ENCODE results near the gene CEBPZOS.

Gene CEBPZOS

GRCh38 chr2:37196320-37197195, at the start of gene CEBPZOS:
Gene CEBPZOS (plus strand): TSS chr2:37196496. CDS start chr2:37199705, 3,209 bp downstream.
- H3K4me3 ChIP-seq (ENCODE audit: insufficient read length, low read depth) = peak within 1 kb of the TSS; percentile 95
- no peaks in the 10 kb centered on the region for H3K4me1 ChIP-seq (ENCODE audit: insufficient read depth, insufficient read length)
- peaks cover 10% of the 10 kb centered on the region for H3K36me3 ChIP-seq (ENCODE audit: insufficient read depth, insufficient read length, low read length)
- H3K27me3 ChIP-seq (ENCODE audit: insufficient read depth, insufficient read length) = no peaks in the 10 kb centered on the region
- DNase-seq (ENCODE audit: low read depth, low spot score) = peak; percentile 63
- H3K9ac ChIP-seq (ENCODE audit: insufficient read length, low read depth) = peak within 1 kb of the TSS; percentile 94
- no peak for TF ChIP-seq YY1 (IDR thresholded peaks at IDR 0.05; ENCODE audit: insufficient read depth, insufficient read length)
- no peak for TF ChIP-seq SUZ12 (IDR thresholded peaks at IDR 0.05; ENCODE audit: extremely low read depth, insufficient read depth, insufficient read length)
- TF ChIP-seq ZNF274 (IDR thresholded peaks at IDR 0.05; ENCODE audit: low read depth, low read length) = no peak
- no peaks in the 10 kb centered on the region for H3K9me3 ChIP-seq (ENCODE audit: insufficient read depth, low read length)

DNA sequence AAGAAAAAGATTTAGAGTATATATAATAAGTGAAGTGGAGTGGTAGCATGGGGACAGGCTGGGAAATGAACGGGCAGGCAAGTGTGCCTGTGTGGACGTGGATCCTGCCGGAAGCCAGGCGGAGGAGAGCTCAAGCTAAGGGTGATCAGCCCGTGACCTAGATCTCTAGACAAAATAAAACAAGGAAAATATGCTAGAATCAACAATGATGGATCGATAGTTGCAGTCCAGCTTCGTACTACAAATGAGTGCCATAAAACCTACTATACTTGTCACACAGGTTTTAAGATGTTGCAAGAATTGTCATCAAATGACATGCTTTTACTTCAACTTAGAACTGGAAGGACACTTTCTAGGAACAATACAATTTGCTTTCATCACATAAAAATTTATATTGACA, 48.0 kb upstream of the CEBPZOS start:
- H3K27me3 ChIP-seq (ENCODE audit: insufficient read depth, insufficient read length) = no peaks in the 10 kb centered on the region
- no peaks in the 10 kb centered on the region for H3K9me3 ChIP-seq (ENCODE audit: insufficient read depth, low read length)
- TF ChIP-seq YY1 (IDR thresholded peaks at IDR 0.05; ENCODE audit: insufficient read depth, insufficient read length) = no peak
- no peak for TF ChIP-seq SUZ12 (IDR thresholded peaks at IDR 0.05; ENCODE audit: extremely low read depth, insufficient read depth, insufficient read length)
- no peak for TF ChIP-seq ZNF274 (IDR thresholded peaks at IDR 0.05; ENCODE audit: low read depth, low read length)
- peaks cover 22% of the 10 kb centered on the region for H3K36me3 ChIP-seq (ENCODE audit: insufficient read depth, insufficient read length, low read length)
- no peak overlapping the region for H3K4me3 ChIP-seq (ENCODE audit: insufficient read length, low read depth)
- no peak overlapping the region for H3K9ac ChIP-seq (ENCODE audit: insufficient read length, low read depth)
- H3K4me1 ChIP-seq (ENCODE audit: insufficient read depth, insufficient read length) = no peaks in the 10 kb centered on the region
- no peak for DNase-seq (ENCODE audit: low read depth, low spot score)

DNA sequence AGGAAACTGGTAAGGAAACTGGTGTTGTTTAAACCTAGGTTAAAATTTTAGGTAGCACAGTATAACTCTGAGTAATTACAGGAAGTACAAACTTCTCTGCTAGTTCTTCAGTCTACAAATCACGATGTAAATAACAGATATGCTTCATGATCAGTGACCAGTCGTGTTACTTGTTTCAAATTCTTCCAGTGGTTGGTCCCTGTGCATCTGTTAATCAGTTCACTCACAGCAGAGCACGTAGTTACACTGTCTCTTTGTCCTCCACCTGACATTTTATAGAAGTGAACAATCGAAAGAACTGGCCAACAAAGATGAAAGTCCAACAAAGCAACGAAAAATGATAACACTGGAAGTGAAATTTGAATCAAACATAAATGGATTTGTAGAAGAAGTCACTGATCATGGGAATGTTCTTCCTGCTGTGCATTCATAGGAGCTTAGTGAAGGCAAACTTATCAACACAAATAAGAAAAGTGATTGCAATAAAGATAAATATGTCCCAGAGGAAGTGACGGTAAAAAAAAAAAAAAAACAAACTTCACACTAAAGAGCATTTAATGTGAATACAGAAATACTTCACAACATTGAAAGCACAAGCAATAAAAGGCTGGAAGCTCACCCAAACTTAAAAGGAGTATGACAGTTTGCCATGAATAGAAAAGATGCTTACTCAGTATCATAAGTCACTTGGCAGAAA, 46.5 kb upstream of the CEBPZOS start:
- Histone ChIP-seq H3K27me3 (ENCODE audit: insufficient read depth, insufficient read length) (no peaks in the 10 kb centered on the region), H3K4me1 (ENCODE audit: insufficient read depth, insufficient read length) (no peaks in the 10 kb centered on the region), H3K36me3 (ENCODE audit: insufficient read depth, insufficient read length, low read length) (peaks cover 14% of the 10 kb centered on the region), H3K4me3 (ENCODE audit: insufficient read length, low read depth) (no peak overlapping the region), H3K9me3 (ENCODE audit: insufficient read depth, low read length) (no peaks in the 10 kb centered on the region), H3K9ac (ENCODE audit: insufficient read length, low read depth) (no peak overlapping the region)
- no peak for TF ChIP-seq ZNF274 (IDR thresholded peaks at IDR 0.05; ENCODE audit: low read depth, low read length)
- no peak for TF ChIP-seq YY1 (IDR thresholded peaks at IDR 0.05; ENCODE audit: insufficient read depth, insufficient read length)
- TF ChIP-seq SUZ12 (IDR thresholded peaks at IDR 0.05; ENCODE audit: extremely low read depth, insufficient read depth, insufficient read length) = no peak
- DNase-seq (ENCODE audit: low read depth, low spot score) = no peak

- no peak overlapping the region for H3K4me3 ChIP-seq (ENCODE audit: insufficient read length, low read depth)
- H3K36me3 ChIP-seq (ENCODE audit: insufficient read depth, insufficient read length, low read length) = no peaks in the 10 kb centered on the region
- TF ChIP-seq ZNF274 (IDR thresholded peaks at IDR 0.05; ENCODE audit: low read depth, low read length) (no peak), SUZ12 (IDR thresholded peaks at IDR 0.05; ENCODE audit: extremely low read depth, insufficient read depth, insufficient read length) (no peak), YY1 (IDR thresholded peaks at IDR 0.05; ENCODE audit: insufficient read depth, insufficient read length) (no peak)
- no peaks in the 10 kb centered on the region for H3K4me1 ChIP-seq (ENCODE audit: insufficient read depth, insufficient read length)
- DNase-seq (ENCODE audit: low read depth, low spot score) = no peak
- H3K9ac ChIP-seq (ENCODE audit: insufficient read length, low read depth) = no peak overlapping the region
- H3K27me3 ChIP-seq (ENCODE audit: insufficient read depth, insufficient read length) = peaks cover 10% of the 10 kb centered on the region
- H3K9me3 ChIP-seq (ENCODE audit: insufficient read depth, low read length) = no peaks in the 10 kb centered on the region
Measured at GRCh38 chr2:37153224-37153623, 43.1 kb upstream of the CEBPZOS start.

DNA sequence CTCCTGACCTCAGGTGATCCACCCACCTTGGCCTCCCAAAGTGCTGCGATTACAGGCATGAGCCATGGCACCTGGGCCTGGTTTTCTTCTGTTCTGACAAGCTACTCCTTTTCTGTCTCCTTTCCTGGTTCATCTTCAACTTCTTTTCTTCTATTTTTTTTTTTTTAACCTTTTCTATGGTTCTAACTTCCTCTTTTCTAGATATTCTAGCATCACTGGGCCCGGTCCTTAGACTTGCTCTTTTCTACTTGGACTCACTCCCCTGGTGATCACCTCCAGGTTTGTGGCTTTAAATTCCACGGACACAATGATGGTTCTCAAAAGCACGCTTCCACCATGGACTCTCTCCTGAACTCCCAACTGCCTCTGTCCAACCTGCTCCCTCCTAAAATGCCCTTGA, 41.5 kb upstream of the CEBPZOS start:
- H3K9ac ChIP-seq (ENCODE audit: insufficient read length, low read depth) = no peak overlapping the region
- DNase-seq (ENCODE audit: low read depth, low spot score) = no peak
- no peaks in the 10 kb centered on the region for H3K36me3 ChIP-seq (ENCODE audit: insufficient read depth, insufficient read length, low read length)
- no peak overlapping the region for H3K4me3 ChIP-seq (ENCODE audit: insufficient read length, low read depth)
- TF ChIP-seq SUZ12 (IDR thresholded peaks at IDR 0.05; ENCODE audit: extremely low read depth, insufficient read depth, insufficient read length) = no peak
- TF ChIP-seq YY1 (IDR thresholded peaks at IDR 0.05; ENCODE audit: insufficient read depth, insufficient read length) = no peak
- TF ChIP-seq ZNF274 (IDR thresholded peaks at IDR 0.05; ENCODE audit: low read depth, low read length) = no peak
- peaks cover 21% of the 10 kb centered on the region for H3K27me3 ChIP-seq (ENCODE audit: insufficient read depth, insufficient read length)
- H3K9me3 ChIP-seq (ENCODE audit: insufficient read depth, low read length) = no peaks in the 10 kb centered on the region
- H3K4me1 ChIP-seq (ENCODE audit: insufficient read depth, insufficient read length) = no peaks in the 10 kb centered on the region

GRCh38 chr2:37156071-37156856, 40.0 kb upstream of the CEBPZOS start:
- no peaks in the 10 kb centered on the region for H3K4me1 ChIP-seq (ENCODE audit: insufficient read depth, insufficient read length)
- H3K4me3 ChIP-seq (ENCODE audit: insufficient read length, low read depth) = peak overlapping the region; percentile 60
- peak overlapping the region; percentile 76 for H3K9ac ChIP-seq (ENCODE audit: insufficient read length, low read depth)
- DNase-seq (ENCODE audit: low read depth, low spot score) = no peak
- TF ChIP-seq SUZ12 (IDR thresholded peaks at IDR 0.05; ENCODE audit: extremely low read depth, insufficient read depth, insufficient read length) (no peak), YY1 (IDR thresholded peaks at IDR 0.05; ENCODE audit: insufficient read depth, insufficient read length) (no peak), ZNF274 (IDR thresholded peaks at IDR 0.05; ENCODE audit: low read depth, low read length) (no peak)
- no peaks in the 10 kb centered on the region for H3K36me3 ChIP-seq (ENCODE audit: insufficient read depth, insufficient read length, low read length)
- no peaks in the 10 kb centered on the region for H3K9me3 ChIP-seq (ENCODE audit: insufficient read depth, low read length)
- H3K27me3 ChIP-seq (ENCODE audit: insufficient read depth, insufficient read length) = peaks cover 21% of the 10 kb centered on the region

Measured in NT2/D1 (cell line).